Cerebellar nuclear complex (tissue), 1 donor: ENCODE data around the gene TRPV3.
"Not testable (repeated sequence)": the region's sequence is repeated elsewhere in the genome, so short reads cannot be mapped to it uniquely, and the experiment has no call there.

Source experiments
- DNase-seq, 2 experiments: peaks; one replicate each; lab custom pipeline; 2025; lab: John Stamatoyannopoulos, UW

Gene TRPV3

DNA sequence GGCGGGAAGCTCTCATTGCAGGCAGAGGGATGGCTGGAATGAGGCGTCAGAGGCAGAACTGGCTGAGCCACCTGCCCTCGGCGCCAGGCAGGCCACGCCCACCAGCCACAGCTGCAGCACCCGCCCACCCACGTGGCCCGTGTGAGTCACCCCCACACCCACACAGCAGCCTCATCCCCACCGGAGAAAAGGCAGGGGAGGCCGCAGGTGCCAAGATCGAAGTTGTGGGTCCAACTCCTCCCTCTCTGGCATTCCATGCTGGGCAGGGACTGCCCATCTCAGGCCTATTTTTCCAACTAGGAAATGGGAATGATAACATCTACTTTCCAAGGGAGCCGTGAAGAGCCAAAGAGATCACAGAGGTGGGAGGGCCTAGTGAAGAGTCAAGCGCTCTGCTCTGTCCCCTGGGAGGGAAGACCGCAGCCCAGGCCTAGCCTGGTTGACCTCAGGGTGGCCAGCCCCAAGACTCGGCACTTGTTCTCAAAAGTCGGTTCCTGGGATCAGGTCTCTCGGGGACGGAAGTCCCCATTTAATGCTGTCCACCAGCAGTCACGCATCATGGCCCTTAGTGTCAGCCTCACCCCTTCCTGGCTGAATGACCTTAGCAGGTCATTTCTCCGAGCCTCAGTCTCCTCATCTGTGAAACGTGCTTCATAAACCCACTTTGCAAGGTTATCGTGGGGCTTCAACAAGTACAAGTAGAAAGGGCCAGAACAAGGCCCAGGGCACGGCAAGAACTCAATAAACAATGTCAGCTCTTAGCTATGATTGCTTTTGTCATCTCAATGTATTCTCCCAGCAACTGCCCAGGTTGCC is at the start of gene TRPV3:
TRPV3 (minus strand) TSS at position 45 of the 816 bp plus-strand sequence. CDS start 2,962 bp downstream, outside the sequence.
- DNase-seq: no peak

DNA sequence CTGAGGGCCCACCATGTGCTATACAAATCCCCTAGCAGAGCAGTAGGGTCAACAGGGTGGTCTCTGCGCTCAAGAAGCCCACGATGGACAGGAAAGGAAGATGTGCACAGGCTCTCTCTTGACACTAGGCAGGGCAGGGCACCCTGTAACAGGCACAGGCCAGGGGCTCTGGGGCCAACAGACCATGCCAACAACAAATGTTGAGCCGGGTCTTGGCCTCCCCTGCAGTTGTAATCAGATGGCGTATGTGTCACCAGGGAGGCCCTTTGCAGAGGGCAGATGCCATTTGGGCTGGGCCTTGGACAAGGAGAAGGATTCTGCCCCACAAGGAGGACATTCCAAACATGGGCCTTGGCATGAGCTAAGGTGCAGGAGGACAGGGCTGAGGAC is 46.3 kb upstream of the TRPV3 start:
- no peak for DNase-seq

- DNase-seq: no peak
Measured at GRCh38 chr17:3603119-3603869, 45.7 kb upstream of the TRPV3 start.

GRCh38 chr17:3602499-3602898 is 44.9 kb upstream of the TRPV3 start:
- no peak for DNase-seq

DNA sequence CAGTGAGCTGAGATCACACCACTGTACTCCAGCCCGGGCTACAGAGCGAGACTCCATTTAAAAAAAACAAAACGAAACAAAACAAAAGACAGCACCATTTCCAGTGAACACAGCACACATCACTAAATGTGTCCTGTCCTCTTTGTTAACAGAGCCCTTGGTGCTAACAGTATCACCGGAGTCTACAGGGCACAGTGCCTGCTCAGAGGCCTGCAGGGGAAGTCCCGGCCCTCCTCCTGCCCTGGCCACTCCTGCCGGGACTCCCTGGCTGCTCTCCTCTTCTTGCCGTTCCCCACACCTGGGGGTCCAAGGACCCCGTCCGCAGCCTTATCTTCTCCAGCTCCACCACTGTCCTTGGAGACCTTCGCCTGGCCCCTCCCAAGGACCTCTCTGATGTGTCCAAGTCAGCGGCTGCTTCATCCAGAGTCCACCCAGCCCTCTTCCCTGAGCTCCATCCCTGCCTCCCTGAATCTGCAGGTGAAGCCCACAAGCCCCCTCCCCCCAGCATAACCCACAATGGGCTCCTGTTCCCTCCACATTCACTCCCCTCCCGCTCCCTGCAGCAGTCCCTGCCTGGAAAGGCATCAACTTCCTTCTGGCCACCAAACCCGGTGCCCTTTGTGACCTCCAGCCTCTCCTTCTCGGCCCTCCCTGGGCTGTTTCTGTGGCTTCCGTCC is 43.1 kb upstream of the TRPV3 start:
- no peak for DNase-seq

DNA sequence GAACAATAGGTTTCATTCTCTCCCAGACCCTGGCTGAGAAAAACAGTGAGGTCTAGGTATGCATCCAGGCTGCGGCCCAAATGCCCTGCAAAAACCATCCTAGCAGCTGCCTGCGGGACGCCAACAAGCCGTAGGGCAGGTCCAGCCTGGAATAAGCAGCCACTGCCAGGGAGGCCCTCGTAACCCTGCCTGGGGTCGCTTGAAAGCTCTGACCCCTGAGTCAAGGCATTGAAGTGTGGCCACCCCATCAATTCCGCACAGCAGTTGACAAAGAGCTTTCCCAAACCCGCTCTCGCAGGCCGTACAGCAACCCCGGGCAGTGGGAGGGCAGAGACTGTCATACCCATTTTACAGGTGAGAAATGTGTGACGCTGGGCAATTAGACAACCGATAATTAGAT is 40.5 kb upstream of the TRPV3 start:
- DNase-seq: no peak

DNA sequence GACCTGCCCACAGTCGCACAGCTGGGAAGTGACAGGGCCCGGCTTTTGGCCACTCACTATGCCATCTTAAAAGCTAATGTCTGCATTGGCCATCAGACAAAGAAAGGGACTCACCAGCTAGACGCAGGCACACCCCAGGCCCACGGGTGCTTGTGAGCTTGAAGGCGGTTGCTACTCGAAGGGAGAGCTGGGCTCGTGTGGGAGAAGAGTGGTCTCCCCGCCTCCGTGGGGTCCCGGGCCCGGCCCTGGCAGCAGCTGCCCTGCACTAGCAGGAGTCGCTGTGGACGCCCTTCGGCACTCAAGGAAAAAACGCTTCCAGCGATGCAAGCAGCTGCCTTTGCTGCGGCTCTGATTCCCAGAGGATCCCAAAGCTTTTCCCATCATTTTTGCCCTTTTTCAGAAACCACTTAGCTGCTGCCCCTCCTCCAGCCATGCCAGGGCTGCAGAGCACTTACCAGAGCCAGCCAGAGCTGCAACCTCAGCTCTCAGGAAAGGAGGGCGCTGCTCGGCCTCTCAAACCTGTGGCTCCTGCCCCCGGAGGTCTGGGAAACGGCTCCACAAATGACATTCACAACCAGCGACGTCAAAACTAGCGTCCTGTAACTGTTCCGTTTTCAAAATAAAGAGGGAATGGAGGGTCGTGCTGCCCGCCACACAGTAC is 39.3 kb upstream of the TRPV3 start:
- no peak for DNase-seq

GRCh38 chr17:3594976-3595375 is 37.4 kb upstream of the TRPV3 start:
- DNase-seq: no peak

DNA sequence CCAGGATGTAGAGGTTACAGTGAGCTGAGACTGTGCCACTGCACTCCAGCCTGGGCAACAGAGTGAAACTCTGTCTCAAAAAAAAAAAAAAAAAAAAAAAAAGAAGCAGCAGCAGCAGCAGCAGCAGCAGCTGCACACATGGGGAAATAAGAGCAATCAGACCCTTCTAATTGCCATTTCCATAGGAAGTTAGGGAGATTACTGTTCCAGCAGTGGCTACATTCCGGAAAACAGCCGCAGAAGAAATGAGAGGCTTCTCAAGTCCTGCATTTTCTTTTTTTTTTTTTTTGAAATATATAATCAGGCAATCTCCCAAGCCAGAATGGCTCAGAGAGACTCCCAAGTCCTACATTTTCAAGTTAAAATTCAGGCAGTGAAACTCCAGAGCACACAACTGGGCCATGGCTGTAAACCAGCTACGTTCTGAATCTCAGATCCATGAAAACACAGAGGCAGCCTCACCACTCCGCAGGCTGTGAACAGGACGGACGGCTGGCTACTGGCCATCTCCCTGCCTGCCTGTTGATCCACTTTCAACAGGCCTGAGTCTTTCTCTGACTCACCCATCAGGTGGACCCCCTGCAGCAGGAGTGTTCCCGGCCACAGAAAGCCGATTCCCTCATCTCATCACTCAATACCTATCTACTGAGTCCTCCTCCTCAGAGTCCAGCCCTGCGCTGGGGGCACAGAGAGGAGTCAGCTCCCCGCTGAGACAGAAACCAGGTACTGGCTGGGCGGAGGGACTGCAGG is 36.6 kb upstream of the TRPV3 start:
- DNase-seq: no peak

DNA sequence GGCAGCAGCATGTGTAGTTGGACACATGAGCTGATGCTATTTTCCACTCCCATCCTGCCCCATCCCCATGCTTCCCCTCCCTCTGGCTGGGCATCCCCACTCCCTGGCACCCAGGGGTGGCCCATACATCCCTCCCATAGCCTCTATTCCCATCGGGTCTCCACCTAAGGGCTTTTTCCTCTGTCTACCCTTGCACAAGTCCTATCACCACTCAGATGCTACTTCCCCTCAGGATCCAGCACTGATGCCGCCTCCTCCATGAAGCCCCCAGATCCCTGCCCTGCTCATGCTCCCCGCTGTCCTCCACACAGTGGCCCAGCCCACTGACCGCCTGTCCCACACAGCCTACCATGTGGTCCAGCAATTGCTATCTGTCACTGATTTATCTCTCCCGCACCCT is 35.8 kb upstream of the TRPV3 start:
- no peak for DNase-seq

DNA sequence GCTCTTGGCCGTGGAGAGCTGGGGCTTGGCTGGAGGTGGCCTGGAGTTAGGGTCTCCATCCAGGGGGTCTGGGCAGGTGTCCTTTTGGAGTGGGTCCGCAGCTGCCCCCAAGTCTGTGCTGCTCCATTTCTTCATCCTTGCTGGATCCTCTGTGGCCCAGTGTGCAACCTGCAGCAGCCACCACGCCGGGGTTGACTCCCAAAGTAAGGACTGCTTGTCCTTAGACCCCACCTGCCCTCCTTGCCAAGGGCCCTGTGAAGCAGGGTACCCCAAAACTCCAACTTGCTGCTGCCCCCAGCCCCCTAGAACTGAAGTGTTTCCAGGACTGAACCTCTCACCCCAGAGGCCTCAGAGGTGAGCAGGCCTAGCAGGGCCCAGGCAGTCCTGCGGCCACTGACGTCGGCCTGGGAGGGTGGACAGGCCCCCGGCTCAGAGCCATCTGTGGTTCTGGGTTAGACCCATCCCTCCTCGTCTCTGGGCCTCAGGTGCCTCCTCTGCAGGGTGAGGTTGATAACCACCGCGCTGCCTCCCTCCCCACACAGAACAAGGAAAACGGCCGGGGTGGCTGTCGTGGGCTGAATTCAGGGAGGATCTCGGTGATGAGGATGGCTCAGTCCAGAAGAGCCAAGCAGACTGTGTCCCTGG is 34.7 kb upstream of the TRPV3 start:
- DNase-seq: no peak

DNA sequence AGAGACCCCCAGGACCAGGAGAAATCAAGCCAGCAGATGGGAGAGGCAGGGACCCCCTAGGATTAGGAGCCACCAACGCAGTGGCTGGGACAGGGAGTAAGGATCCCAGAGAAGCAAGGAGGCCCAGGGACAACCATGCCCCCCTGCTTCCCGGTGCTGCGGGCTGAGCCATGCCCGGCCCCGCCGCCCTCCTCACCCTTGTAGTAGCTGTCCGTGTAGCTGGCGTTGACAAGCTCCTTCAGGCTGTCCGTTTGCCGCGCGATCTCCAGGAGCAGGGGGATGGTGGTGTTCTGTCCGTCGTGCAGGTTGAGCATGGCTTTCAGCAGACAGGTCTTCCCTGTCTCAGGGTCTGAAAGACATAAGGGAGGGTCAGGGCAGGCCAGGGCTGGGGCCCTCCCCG is 33.2 kb upstream of the TRPV3 start:
- DNase-seq: no peak

GRCh38 chr17:3590231-3590630 is 32.6 kb upstream of the TRPV3 start:
- DNase-seq: no peak

GRCh38 chr17:3589784-3590183 is 32.2 kb upstream of the TRPV3 start:
- DNase-seq: no peak

GRCh38 chr17:3585826-3586225 is 28.2 kb upstream of the TRPV3 start:
- DNase-seq: no peak

DNA sequence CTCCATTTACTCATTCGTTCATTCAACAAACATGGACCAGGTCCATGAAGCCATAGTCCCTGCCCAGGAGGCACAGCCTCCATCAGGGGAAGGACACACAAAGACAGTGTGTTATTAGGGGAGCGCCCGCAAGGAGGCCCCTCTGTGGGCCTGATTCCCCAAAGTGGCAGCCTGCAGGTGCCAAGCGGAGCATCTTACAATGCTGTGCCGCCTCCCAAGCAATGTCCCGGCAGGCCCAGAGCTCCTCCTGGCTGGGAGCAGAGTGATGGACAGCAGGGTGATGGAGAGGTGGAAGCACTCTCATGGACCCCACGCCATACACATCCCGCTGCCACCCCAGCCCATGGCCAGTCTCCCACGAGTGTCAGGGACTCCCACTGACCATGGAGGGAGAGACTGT is 25.8 kb upstream of the TRPV3 start:
- DNase-seq: no peak

GRCh38 chr17:3582915-3583314 is 25.3 kb upstream of the TRPV3 start:
- no peak for DNase-seq

DNA sequence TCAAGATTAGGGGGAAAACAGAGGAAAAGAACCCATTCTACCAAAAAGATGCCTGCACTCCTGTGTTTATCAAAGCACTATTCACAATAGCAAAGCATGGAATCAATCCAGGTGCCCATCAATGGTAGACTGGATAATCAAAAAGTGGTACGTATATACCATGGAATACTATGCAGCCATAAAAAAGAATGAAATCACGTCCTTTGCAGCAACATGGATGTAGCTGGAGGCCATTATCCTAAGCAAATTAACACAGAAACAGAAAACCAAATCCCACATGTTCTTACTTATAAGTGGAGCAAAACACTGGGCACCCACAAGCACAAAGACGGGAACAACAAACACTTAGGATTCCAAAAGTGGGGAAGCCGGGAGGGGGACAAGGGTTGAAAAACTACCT is 21.1 kb upstream of the TRPV3 start:
- DNase-seq: not testable (repeated sequence)

DNA sequence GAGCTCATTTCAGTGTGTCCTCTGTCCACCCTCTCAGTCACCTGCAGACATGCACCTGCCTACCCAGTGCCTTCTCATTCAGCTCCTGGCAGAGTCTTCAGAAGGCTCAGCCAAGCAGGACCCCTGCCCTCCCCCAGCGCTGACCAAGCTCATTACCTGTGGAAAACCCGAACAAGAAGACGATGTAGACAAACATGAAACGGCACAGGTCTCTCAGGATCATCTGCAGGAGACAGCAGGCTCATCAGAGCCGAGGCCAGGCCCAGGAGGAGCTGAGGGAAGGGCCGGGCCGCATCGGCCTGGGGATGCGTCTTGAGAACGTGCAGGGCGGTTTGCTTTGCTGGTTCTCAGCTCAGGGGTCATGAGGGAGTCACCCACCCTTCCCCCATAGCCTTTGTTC is 19.4 kb upstream of the TRPV3 start:
- no peak for DNase-seq

- DNase-seq: no peak
Measured at GRCh38 chr17:3575511-3575910, 17.9 kb upstream of the TRPV3 start.

DNA sequence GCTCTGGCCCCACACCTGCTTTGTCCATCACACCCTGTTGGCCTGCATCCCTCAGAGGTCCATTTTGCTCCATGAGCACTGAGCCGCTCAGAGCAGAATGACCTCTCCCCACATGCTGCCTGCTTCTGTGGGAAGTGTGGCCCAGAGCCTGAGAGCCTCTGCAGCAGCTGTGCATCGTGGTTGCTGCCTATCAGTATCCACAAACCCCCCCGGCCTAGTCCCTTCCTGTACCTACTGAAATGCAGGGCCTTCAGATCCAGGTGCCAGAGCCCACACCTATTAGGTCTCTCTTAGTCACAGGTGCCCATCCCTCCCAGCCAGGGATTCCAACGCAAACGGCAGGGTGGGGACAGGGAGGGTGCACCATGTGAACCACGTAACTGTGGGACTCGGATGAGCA is 16.6 kb upstream of the TRPV3 start:
- no peak for DNase-seq
